WTC11 (cell line): Measurements from ENCODE around the gene CD80. TPM values are rescaled to one million over a fixed set of nuclear protein-coding genes. Genes with fewer than 3 reads are reported as not detected.

Experiments
- ATAC-seq: fragments of 200-7000 bp; cut with Tn5 transposase; 2 replicates; pipeline ENCODE4 v1.10.0; 2021; ENCODE audit warnings: mild to moderate bottlenecking, moderate library complexity
- CTCF ChIA-PET: fragments of 300-600 bp; sonication (Branson Sonifier 250); formaldehyde crosslinking; loops from one replicate; lab custom pipeline; 2021; ENCODE audit warnings: antibody characterized with exemption; lab: Charles Lee
- POLR2A ChIA-PET: fragments of 350-600 bp; sonication (Branson Sonifier 250); formaldehyde crosslinking; loops from one replicate; lab custom pipeline; 2021; ENCODE audit warnings: antibody characterized with exemption; lab: Charles Lee
- DNase-seq: peaks from one replicate; pipeline ENCODE4 v3.0.0; 2021; ENCODE audit warnings: low spot score
- H3K27ac Mint-ChIP-seq: 2 replicates; pipeline ENCODE4 v1.8.0; 2021; ENCODE audit warnings: mixed read lengths
- H3K27me3 Mint-ChIP-seq: 2 replicates; pipeline ENCODE4 v1.8.0; 2021; ENCODE audit warnings: low read depth, mild to moderate bottlenecking, moderate library complexity, mixed read lengths
- H3K36me3 Mint-ChIP-seq: 2 replicates; pipeline ENCODE4 v1.8.0; 2021; ENCODE audit warnings: mixed read lengths
- H3K4me1 Mint-ChIP-seq: 2 replicates; pipeline ENCODE4 v1.8.0; 2022; ENCODE audit warnings: mixed read lengths
- H3K4me3 Mint-ChIP-seq: 2 replicates; pipeline ENCODE4 v1.8.0; 2021; ENCODE audit warnings: mild to moderate bottlenecking, moderate library complexity, mixed read lengths
- H3K9me3 Mint-ChIP-seq: 2 replicates; pipeline ENCODE4 v1.8.0; 2021; ENCODE audit warnings: mixed read lengths
- AR ChIP-seq: fragments of 250-450 bp; sonication (Bioruptor Pico); IDR thresholded peaks from 2 replicates; pipeline ENCODE4 v1.9.0; 2021; ENCODE audit warnings: mild to moderate bottlenecking
- ARID4B ChIP-seq: sonication (generic); formaldehyde crosslinking; IDR thresholded peaks from 2 replicates; pipeline ENCODE4 v1.8.0; 2023; ENCODE audit warnings: missing genetic modification reagents, mild to moderate bottlenecking, borderline replicate concordance
- ATF1 ChIP-seq: sonication (generic); formaldehyde crosslinking; IDR thresholded peaks from 2 replicates; pipeline ENCODE4 v1.8.1; 2023; ENCODE audit warnings: mild to moderate bottlenecking, moderate library complexity, missing genetic modification reagents
- CREM ChIP-seq: sonication (generic); formaldehyde crosslinking; IDR thresholded peaks from 2 replicates; pipeline ENCODE4 v1.8.1; 2022; ENCODE audit warnings: mild to moderate bottlenecking, missing genetic modification reagents, moderate library complexity
- E2F4 ChIP-seq: sonication (generic); formaldehyde crosslinking; IDR thresholded peaks from 2 replicates; pipeline ENCODE4 v1.8.1; 2022; ENCODE audit warnings: low read depth, mild to moderate bottlenecking, moderate library complexity, missing genetic modification reagents, borderline replicate concordance
- EMX1 ChIP-seq: fragments of 250-450 bp; sonication (Bioruptor Pico); IDR thresholded peaks from 2 replicates; pipeline ENCODE4 v1.8.0; 2021; ENCODE audit warnings: mild to moderate bottlenecking
- ETV6 ChIP-seq: sonication (generic); formaldehyde crosslinking; IDR thresholded peaks from 2 replicates; pipeline ENCODE4 v1.8.1; 2022; ENCODE audit warnings: mild to moderate bottlenecking, missing genetic modification reagents
- FOXJ3 ChIP-seq: sonication (generic); formaldehyde crosslinking; IDR thresholded peaks from 2 replicates; pipeline ENCODE4 v1.9.0; 2021; ENCODE audit warnings: missing genetic modification reagents, mild to moderate bottlenecking, borderline replicate concordance
- FOXP1 ChIP-seq: sonication (generic); formaldehyde crosslinking; IDR thresholded peaks from 2 replicates; pipeline ENCODE4 v1.8.0; 2022; ENCODE audit warnings: missing genetic modification reagents, mild to moderate bottlenecking, moderate library complexity, borderline replicate concordance
- FOXP4 ChIP-seq: sonication (generic); formaldehyde crosslinking; IDR thresholded peaks from 2 replicates; pipeline ENCODE4 v1.8.0; 2022; ENCODE audit warnings: mild to moderate bottlenecking, missing genetic modification reagents
- GRHL2 ChIP-seq: fragments of 250-450 bp; sonication (Bioruptor Pico); IDR thresholded peaks from 2 replicates; pipeline ENCODE4 v1.8.0; 2022; ENCODE audit warnings: mild to moderate bottlenecking, moderate library complexity; ENCODE audit not compliant: insufficient replicate concordance, severe bottlenecking
- MAX ChIP-seq: sonication (generic); formaldehyde crosslinking; IDR thresholded peaks from 2 replicates; pipeline ENCODE4 v1.8.0; 2022; ENCODE audit warnings: mild to moderate bottlenecking, missing genetic modification reagents
- MYBL2 ChIP-seq: sonication (generic); formaldehyde crosslinking; IDR thresholded peaks from 2 replicates; pipeline ENCODE4 v1.8.1; 2023; ENCODE audit warnings: mild to moderate bottlenecking, moderate library complexity, missing genetic modification reagents
- PRRX2 ChIP-seq: fragments of 250-450 bp; sonication (Bioruptor Pico); IDR thresholded peaks from 2 replicates; pipeline ENCODE4 v1.8.0; 2021; ENCODE audit warnings: mild to moderate bottlenecking
- RELA ChIP-seq: sonication (generic); formaldehyde crosslinking; IDR thresholded peaks from 2 replicates; pipeline ENCODE4 v1.8.1; 2022; ENCODE audit warnings: missing genetic modification reagents, mild to moderate bottlenecking, borderline replicate concordance
- SOX15 ChIP-seq: fragments of 250-450 bp; sonication (Bioruptor Pico); IDR thresholded peaks from 2 replicates; pipeline ENCODE4 v1.9.0; 2021; ENCODE audit warnings: mild to moderate bottlenecking
- ZNF232 ChIP-seq: sonication (generic); formaldehyde crosslinking; IDR thresholded peaks from 2 replicates; pipeline ENCODE4 v1.8.0; 2022; ENCODE audit warnings: mild to moderate bottlenecking, missing genetic modification reagents
- ZNF396 ChIP-seq: fragments of 250-450 bp; sonication (Bioruptor Pico); IDR thresholded peaks from 2 replicates; pipeline ENCODE4 v1.8.0; 2021; ENCODE audit warnings: mild to moderate bottlenecking, moderate library complexity, borderline replicate concordance
- ZNF532 ChIP-seq: fragments of 250-450 bp; sonication (Bioruptor Pico); IDR thresholded peaks from 2 replicates; pipeline ENCODE4 v1.9.0; 2021; ENCODE audit warnings: mild to moderate bottlenecking, borderline replicate concordance
- total RNA-seq: library from RNA; stranded (reverse); gene quantifications from 3 replicates; pipeline ENCODE4 v1.2.3, GENCODE V29; 2021

CD80 gene
- total RNA-seq, 1 experiment from 2014 or later, result 0.24 TPM

GRCh38 chr3:119531151-119531550 lies 28.3 kb downstream of the CD80 start (continued):
- no peak for TF ChIP-seq ARID4B (CRISPR knock-in tag)
- no peak for TF ChIP-seq FOXP4 (CRISPR knock-in tag)

- no peaks in the 10 kb centered on the region for H3K27me3 Mint-ChIP-seq
- DNase-seq (no peak), ATAC-seq (no peak)
- peaks cover 2% of the 10 kb centered on the region for H3K4me1 Mint-ChIP-seq
- ChIA-PET POLR2A (no interaction called here), CTCF (no interaction called here)
- H3K4me3 Mint-ChIP-seq, result no peak overlapping the region
- no peak overlapping the region; the same call in 1 of the 2 replicates for H3K27ac Mint-ChIP-seq
- TF ChIP-seq FOXJ3 (no peak), E2F4 (no peak), EMX1 (CRISPR knock-in tag) (no peak), GRHL2 (CRISPR knock-in tag) (no peak), ETV6 (CRISPR knock-in tag) (no peak), MAX (CRISPR knock-in tag) (no peak), SOX15 (CRISPR knock-in tag) (no peak), ATF1 (no peak), ZNF232 (CRISPR knock-in tag) (no peak)
- no peaks in the 10 kb centered on the region for H3K36me3 Mint-ChIP-seq
- H3K9me3 Mint-ChIP-seq, result no peaks in the 10 kb centered on the region
These were observed 29.0 kb downstream of the CD80 start for GRCh38 chr3:119530456-119530855.

GRCh38 chr3:119529883-119530282 lies 29.5 kb downstream of the CD80 start:
- DNase-seq (no peak), ATAC-seq (no peak)
- H3K27ac Mint-ChIP-seq, result no peak overlapping the region
- H3K4me1 Mint-ChIP-seq, result peaks cover 7% of the 10 kb centered on the region
- H3K9me3 Mint-ChIP-seq, result no peaks in the 10 kb centered on the region
- H3K4me3 Mint-ChIP-seq, result no peak overlapping the region
- POLR2A ChIA-PET, result no interaction called here
- no peaks in the 10 kb centered on the region for H3K36me3 Mint-ChIP-seq
- H3K27me3 Mint-ChIP-seq, result no peaks in the 10 kb centered on the region
- CTCF ChIA-PET, result no interaction called here
- TF ChIP-seq CREM (CRISPR knock-in tag) (no peak), MYBL2 (CRISPR knock-in tag) (no peak), ZNF532 (CRISPR knock-in tag) (no peak), ZNF396 (CRISPR knock-in tag) (no peak), AR (CRISPR knock-in tag) (no peak), RELA (CRISPR knock-in tag) (no peak), FOXP1 (CRISPR knock-in tag) (no peak), SOX15 (CRISPR knock-in tag) (no peak), PRRX2 (CRISPR knock-in tag) (no peak)
